ENCODE data around the gene LCN6.

LCN6 gene

GRCh38 chr9:136729926-136730325 lies 18.4 kb downstream of the LCN6 start:
- Histone ChIP-seq H3K27ac (no peak overlapping the region), H3K4me3 (no peak overlapping the region)

GRCh38 chr9:136729144-136729543 lies 19.2 kb downstream of the LCN6 start:
- Histone ChIP-seq H3K27ac (peak overlapping the region in 10 of 21 experiments; percentile 74 to 95 (median 88)), H3K4me3 (peak overlapping the region; percentile 55 to 97 (median 83))

- H3K27ac ChIP-seq = peak overlapping the region in 20 of 21 experiments; percentile 30 to 95 (median 86)
Measured at GRCh38 chr9:136728548-136729123, 19.7 kb downstream of the LCN6 start.

GRCh38 chr9:136728080-136728547 lies 20.2 kb downstream of the LCN6 start:
- peak overlapping the region; percentile 56 to 97 (median 86) for H3K27ac ChIP-seq
- peak overlapping the region; percentile 55 to 97 (median 83) for H3K4me3 ChIP-seq

More at GRCh38 chr9:136728548-136729123, 19.7 kb downstream of the LCN6 start:
- H3K4me3 ChIP-seq = peak overlapping the region; percentile 55 to 97 (median 83)

- peak overlapping the region; percentile 55 to 97 (median 83) for H3K4me3 ChIP-seq
- H3K27ac ChIP-seq = peak overlapping the region in 11 of 21 experiments; percentile 17 to 97 (median 86)
Measured at GRCh38 chr9:136726631-136727191, 21.6 kb downstream of the LCN6 start.

- peak overlapping the region in 10 of 21 experiments; percentile 9 to 97 (median 56) for H3K27ac ChIP-seq
- H3K4me3 ChIP-seq = peak overlapping the region; percentile 55 to 97 (median 83)
Measured at GRCh38 chr9:136726118-136726517, 22.2 kb downstream of the LCN6 start.

GRCh38 chr9:136725612-136726011 lies 22.7 kb downstream of the LCN6 start:
- Histone ChIP-seq H3K27ac (peak overlapping the region in 5 of 21 experiments; percentile 18 to 97 (median 59)), H3K4me3 (peak overlapping the region in 6 of 7 experiments; percentile 55 to 91 (median 82))

GRCh38 chr9:136724772-136725171 lies 23.6 kb downstream of the LCN6 start:
- Histone ChIP-seq H3K4me3 (no peak overlapping the region), H3K27ac (no peak overlapping the region)

GRCh38 chr9:136723989-136724388 lies 24.3 kb downstream of the LCN6 start:
- no peak overlapping the region for H3K4me3 ChIP-seq
- no peak overlapping the region for H3K27ac ChIP-seq

GRCh38 chr9:136723362-136723976 lies 24.9 kb downstream of the LCN6 start:
- Histone ChIP-seq H3K27ac (no peak overlapping the region), H3K4me3 (no peak overlapping the region)

- Histone ChIP-seq H3K4me3 (no peak overlapping the region), H3K27ac (no peak overlapping the region)
Measured at GRCh38 chr9:136722969-136723356, 25.4 kb downstream of the LCN6 start.

- Histone ChIP-seq H3K4me3 (no peak overlapping the region), H3K27ac (no peak overlapping the region)
Measured at GRCh38 chr9:136722093-136722968, 26.0 kb downstream of the LCN6 start.

- peak overlapping the region in 2 of 21 experiments; percentile 6 to 25 for H3K27ac ChIP-seq
- no peak overlapping the region for H3K4me3 ChIP-seq
Measured at GRCh38 chr9:136721339-136722092, 26.8 kb downstream of the LCN6 start.

GRCh38 chr9:136720898-136721338 lies 27.4 kb downstream of the LCN6 start:
- no peak overlapping the region for H3K4me3 ChIP-seq
- H3K27ac ChIP-seq = peak overlapping the region in 9 of 21 experiments; percentile 6 to 62 (median 34)

GRCh38 chr9:136720251-136720897 lies 28.0 kb downstream of the LCN6 start:
- Histone ChIP-seq H3K27ac (peak overlapping the region in 10 of 21 experiments; percentile 6 to 62 (median 36)), H3K4me3 (no peak overlapping the region)

GRCh38 chr9:136719195-136719880 lies 29.0 kb downstream of the LCN6 start:
- no peak overlapping the region for H3K4me3 ChIP-seq
- H3K27ac ChIP-seq = peak overlapping the region in 3 of 21 experiments; percentile 10 to 47 (median 29)

GRCh38 chr9:136718345-136719194 lies 29.8 kb downstream of the LCN6 start:
- no peak overlapping the region for H3K4me3 ChIP-seq

More at GRCh38 chr9:136718345-136719194, 29.8 kb downstream of the LCN6 start:
- peak overlapping the region in 2 of 21 experiments; percentile 1 to 29 for H3K27ac ChIP-seq
